ENCODE results near the gene RRAS2.
"Not testable (repeated sequence)": the region's sequence is repeated elsewhere in the genome, so short reads cannot be mapped to it uniquely, and the experiment has no call there.

The RRAS2 gene

DNA sequence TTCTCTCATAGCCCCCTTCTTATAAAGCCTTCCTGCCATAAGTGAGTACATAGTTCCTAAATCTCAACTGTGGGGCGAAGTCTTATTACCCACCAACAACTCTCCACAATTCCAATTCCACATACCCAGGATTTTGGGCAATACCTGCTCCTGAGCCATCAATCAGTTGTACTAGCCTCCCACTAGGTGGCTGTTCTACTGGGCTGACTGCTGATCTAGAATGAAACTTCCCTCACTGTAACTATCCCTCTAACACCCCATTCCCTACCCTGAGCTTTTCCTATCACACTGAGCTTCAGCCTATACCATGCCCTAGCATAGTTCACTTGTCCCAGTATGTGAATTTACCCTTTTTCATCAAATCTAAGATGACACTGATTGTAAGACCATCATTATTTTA, 52.5 kb downstream of the RRAS2 start:
- DNase-seq (ENCODE audit: low read depth in 2 of 2), result no peak

DNA sequence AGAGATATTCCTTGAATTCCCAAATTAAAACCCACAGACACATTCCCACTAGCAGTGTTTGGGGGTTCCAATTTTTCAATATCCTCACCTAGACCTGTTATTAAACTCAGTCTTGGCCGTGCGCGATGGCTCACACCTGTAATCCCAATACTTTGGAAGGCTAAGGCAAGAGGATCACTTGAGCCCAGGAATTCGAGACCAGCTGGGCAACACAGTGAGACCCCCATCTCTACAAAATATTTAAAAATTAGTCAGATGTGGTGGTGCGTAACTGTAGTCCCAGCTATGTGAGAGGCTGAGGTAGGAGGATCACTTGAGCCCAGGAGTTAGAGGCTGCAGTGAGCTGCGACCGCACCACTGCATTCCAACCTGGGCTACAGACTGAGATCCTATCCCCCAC, 53.3 kb downstream of the RRAS2 start:
- no peak for DNase-seq (ENCODE audit: low read depth in 2 of 2)

DNA sequence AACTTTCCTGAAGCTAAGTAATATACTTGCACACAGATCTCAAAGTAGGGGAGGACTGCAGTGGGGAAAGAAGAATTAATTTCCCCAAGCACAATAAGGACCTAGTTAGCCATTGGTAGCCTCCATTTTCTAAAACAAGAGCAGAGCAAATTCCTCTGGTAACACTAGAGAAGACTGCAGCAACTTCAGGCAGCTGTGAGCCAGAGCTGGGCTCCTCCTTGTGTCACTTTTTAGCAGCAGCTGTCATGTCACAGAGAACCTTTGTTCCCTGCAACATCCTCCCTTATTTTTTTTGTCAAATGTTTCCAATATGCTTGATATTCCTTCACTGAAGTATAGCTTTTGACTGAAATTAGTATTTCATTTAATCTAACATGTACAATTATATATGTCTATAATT, 54.4 kb downstream of the RRAS2 start:
- no peak for DNase-seq (ENCODE audit: low read depth in 2 of 2)

DNA sequence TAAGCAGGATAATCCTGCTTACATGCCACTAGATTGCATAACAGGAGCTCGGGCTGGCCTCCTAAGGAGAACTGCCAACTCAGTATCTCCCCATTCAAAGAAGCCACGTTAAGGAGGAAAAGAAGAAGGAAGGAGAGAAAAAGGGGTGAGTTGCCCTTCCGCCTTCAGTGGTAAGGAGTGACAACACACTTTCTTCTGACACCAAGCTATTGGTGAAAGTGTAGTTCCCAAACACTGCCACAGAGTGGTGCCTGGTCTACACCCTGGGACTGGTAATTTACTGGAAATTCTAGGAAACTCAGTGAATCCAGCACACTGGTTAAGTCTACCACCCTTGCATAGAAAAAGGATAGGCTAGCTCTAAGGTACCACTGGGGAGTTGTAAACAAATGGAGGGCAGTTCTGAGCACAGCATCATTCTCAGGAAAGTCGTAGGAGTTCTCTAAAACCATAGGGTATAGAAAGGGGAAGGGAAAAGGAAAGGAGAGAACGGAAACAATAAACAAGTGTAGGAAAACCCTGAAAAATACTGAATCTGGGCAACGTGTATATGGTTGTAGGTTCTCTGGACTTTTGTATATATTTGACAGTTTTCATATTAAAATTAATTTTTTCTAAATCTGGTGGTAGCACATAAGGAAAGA, 58.2 kb downstream of the RRAS2 start:
- DNase-seq (ENCODE audit: low read depth in 2 of 2), result peak; percentile 26 to 38

DNA sequence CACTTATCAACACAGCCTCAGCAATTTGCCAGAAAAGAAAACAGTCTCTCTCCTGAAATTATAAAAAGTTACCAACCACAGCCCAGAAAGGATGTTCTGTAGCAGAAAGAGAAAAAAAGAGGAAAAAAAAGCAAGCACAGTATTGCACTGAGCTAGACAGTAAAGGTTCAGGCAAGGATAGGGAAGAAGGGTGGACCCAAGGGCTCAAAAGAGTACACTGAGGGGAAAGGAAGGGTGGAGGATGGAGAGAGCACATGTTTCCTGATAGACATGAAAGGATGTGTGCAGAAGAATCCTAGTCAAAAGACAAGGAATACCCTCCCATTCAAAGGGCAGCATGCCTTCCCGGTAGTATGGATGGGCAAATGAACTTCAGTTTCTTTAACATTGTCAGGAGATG, 59.1 kb downstream of the RRAS2 start:
- DNase-seq (ENCODE audit: low read depth in 2 of 2), result no peak

DNA sequence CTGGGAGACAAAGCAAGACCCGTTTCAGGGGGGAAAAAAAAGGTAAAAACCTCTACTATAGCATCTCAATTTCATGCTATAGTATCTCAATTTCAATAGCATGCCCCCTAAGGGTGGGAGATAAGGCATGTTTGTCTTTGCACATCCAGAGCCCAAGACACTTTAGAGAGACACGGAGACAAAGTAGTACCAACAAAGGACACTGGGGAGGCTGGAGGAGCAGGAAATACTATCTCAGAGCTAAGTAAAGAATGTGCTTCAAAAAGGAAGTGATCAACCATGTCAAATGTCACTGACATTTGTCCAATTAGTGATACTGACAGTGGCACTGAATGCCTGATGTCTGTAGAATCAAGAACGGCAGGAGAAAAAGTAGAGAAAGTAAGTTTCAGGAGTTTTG, 68.6 kb downstream of the RRAS2 start:
- DNase-seq (ENCODE audit: low read depth in 2 of 2), result no peak

DNA sequence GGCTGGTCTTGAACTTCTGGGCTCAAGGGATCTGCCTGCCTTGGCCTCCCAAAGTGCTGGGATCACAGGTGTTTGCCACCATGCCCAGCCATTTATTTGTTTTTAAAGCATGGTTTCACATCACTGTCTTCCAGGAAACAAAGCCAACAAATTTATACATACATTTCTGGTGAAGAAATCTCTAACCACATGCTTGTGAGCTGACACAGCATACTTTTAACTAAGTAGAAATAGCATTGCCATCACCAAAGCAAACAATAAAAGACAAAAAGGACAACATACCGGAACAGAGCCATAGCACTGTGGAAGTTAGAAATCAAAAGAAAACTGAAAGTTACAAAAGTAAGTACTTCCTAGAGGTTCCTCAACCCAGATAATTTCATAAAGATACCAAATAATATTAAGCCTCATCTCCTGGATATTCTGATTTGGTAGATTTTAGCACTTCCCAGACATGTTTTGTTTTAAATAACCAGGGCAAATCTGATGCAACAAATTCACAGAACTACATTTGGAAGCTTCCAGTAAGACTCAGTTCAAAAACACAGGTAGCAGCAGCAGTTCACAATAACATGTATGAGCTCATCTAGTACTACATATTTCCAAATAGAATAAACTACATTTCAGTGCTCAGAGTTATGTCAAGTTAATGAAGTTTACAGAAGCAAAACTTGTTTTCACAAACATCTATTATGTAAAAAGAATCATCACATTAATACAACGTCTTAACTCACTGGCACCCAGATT, 70.6 kb downstream of the RRAS2 start:
- no peak for DNase-seq (ENCODE audit: low read depth in 2 of 2)

DNA sequence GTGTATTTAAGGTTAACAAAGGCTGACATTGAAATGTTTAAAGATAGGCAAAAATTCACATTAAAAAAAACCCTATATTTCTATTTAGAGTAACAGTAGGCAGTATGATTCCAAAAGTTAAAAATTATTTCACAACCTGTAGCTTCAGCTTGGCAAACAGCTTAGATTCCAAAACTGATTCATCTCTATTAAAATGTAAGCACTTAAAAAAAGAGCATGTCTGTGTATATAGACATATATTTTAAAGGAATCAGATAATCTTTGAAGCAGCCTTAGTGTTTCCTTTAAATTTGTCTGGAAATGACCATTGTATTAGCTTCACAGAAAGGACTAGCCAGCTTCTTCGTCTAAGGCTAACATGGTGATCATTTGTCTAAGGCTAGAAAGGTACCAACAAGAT, 80.1 kb downstream of the RRAS2 start:
- not testable (repeated sequence) for DNase-seq (ENCODE audit: low read depth in 2 of 2)

DNA sequence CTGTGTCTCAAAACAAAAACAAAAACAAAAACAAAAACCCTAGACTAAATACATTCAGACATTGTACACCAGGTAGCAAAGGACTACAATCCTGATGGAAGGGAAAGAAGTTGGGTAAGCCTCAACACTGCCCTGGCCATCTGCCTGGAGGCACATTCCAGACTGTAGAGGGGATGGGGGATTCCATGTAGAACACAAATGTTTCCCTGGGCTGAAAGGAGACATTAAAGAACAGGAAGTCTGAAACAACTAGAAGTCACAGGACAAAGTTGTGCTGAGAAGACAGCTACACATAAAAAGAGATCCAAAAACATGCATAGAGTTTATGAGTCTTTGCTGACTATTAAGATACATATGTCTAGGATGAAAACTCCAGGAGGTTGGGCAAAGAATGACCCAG, 83.9 kb downstream of the RRAS2 start:
- DNase-seq (ENCODE audit: low read depth in 2 of 2), result no peak

DNA sequence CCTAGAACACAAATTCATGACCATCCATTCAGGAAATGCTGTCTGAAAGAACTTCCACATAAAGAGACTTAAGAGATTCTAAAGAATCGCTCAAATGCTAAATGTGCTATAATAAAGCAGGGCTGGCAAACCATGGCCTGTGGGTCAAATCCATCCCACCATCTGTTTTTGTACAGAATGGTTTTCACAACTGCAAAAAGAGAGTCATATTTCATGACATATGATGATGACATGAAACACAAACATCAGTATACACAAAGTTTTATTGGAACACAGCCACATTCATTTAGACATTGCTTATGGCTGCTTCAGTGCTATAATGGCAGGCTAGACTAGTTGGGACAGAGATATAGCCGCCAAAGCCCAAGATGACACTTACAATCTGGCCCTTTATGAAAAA, 85.1 kb downstream of the RRAS2 start:
- DNase-seq (ENCODE audit: low read depth in 2 of 2), result no peak

DNA sequence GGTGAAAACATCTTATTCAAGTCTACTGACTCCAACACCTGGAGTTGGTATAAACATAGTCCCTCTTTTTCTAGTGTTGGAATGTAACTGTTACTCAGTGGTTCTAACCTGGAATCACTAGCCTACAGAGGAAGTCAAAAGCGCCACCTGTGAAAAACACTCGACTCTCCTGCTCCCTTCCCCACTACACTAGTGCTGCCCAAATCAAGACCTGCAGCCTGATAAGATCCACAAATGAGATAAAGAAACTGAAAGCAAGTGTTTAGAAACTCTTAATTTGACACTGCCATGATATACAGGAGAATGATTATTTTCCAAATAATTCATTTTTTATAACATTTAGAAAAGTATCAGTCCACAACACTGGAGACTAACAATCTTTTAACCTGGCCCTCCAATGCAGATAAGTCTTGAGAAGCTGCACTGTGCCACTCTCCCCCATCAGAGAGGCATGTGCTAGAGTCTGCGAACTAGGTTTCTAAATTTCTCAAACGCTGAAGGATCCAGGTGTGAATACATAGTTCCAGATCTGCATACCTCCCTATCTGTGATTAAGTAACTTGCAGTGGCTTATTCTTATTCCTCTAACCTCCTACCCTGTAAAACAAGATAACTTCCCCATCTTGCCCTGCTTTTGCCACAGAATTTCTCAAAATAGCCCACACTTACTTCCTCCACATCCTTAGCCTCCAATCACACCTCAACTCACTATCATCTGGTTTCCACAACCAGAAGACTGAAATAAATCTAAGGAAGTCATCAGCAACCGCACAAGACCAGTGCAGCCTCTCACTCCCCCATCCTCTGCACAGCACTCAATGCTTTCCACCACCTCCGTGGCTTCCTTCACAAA, 88.1 kb downstream of the RRAS2 start:
- no peak for DNase-seq (ENCODE audit: low read depth in 2 of 2)

DNA sequence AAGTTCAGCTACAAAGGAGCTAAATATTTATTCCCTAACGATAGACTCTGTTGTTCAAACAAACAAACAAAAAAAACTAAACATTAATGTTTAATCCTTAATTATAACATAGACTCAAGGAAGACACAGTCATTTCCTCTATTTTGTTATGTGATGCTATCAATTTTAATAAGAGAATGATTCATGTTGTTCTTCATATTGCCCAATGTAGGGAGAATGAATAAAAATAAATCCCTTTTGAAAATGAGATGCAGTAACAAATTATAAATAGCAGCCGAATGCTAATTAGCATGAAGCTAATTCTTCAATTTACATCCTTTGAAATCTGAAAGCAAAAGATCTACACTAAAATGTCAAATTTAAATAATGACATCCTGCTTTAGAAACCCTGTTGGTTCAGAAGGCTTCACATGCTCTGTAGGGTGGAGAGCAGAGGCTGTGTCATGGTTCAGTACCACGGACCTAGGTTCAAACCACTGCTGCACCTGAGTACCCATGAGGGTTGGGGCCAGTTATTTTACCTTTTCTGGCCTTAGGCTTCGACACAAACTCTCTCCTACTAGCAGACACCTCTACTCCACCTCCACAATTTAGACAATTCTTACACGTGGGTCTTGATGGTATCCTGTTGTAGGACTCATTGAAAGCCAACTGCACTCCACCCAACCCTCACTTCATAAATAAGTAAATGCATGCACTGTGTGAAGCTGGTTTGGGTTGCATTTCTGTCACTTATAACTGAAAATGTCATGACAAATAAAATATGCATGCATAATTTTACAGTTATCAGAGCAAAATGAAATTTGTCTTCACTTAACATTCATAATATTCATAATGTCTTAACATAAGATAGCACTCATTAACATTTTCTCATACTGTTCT, 89.0 kb downstream of the RRAS2 start:
- no peak for DNase-seq (ENCODE audit: low read depth in 2 of 2)

DNA sequence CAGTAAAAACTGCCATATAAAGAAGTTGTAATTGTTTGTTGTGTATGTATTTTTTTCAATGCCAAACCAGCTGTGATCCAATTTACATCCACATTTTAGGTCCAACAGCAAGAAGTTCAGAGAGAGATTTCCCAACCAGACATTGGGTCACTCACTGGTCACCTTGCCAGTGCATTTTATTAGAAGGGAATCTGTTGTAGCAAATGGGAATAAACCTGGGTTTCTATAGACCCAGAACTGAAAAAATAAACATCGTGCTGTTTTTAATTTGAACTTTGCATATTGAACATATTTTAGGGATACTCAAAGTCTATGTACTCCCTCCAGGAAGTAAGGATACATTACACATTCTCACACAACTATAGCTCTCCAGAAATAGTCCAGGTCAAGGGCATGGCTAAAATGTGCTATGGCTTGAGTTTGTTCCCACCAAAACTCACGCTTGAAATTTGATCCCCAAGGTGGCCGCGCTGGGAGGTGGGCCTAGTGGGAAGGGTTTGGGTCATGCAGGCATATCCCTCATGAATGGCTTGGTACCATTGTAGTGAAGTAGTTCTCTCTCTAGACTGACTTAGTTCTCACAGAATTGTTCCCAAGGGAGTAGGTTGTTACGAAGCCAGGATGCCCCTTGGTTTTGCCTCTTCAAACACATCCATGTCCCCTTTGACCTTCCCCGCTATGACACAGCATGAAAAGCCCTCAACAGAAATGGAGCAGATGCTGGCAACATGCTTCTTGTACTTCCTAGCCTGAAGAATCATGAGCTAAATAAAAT, 90.9 kb downstream of the RRAS2 start:
- no peak for DNase-seq (ENCODE audit: low read depth in 2 of 2)

DNA sequence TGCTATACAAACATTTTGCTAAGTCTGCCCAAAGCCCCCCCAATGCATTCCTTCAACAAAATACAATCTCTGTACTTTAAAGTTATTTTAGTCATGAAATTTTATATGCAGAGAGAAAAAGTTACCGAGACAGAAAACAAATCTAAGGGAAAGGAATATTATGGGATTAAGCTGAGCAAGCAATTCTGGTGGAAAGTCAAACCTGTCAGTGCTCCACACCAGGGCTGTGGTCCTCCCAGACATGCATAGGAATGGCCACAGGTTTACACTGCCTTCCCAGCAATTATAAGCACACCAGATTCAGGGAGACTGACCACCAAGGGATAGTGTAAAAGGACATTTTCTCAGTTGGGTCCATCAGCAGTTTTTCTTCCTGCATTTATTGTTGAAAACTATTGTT, 92.4 kb downstream of the RRAS2 start:
- no peak for DNase-seq (ENCODE audit: low read depth in 2 of 2)

DNA sequence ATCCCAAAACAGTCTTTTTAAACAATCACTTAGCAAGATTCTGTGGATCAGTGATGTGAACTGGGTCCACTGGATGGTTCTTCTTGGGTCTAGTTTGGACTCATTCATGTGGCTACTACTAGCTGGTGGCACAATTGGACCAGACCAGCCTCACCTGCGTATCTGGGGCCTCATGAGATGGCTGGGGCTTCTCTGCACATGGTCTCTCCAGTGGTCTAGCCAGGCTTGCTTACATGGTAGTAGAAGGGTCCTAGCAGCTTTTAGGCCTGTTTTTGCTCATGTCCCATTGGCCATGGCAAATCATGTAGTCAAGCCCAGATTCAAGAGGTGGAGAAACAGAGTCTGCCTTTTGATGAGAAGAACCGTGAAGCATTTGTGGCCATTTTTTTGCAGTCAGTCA, 94.0 kb downstream of the RRAS2 start:
- DNase-seq (ENCODE audit: low read depth in 2 of 2), result no peak

DNA sequence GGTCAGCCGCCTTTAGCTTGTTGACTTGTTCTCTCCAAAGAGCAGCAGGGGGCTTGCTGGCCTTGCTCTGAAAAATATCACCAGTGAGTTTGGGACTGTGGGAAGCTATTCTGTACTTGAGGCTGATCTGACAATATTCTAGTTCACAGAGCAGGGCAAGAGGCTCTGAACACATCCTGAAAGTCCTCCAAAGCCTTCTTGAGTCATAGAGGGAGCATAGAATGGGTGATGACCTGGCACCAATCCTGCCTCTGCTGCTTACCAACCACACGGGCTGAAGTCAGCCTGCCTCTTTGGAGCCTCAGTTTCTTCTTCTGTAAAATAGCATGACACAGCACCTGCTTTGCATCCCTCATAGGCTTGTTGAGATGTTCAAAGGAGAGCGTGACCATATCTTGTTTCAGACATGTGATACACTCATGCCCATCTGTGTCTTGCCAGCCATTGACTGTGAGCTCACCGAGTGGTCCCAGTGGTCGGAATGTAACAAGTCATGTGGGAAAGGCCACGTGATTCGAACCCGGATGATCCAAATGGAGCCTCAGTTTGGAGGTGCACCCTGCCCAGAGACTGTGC, 96.6 kb downstream of the RRAS2 start:
- DNase-seq (ENCODE audit: low read depth in 2 of 2), result no peak

DNA sequence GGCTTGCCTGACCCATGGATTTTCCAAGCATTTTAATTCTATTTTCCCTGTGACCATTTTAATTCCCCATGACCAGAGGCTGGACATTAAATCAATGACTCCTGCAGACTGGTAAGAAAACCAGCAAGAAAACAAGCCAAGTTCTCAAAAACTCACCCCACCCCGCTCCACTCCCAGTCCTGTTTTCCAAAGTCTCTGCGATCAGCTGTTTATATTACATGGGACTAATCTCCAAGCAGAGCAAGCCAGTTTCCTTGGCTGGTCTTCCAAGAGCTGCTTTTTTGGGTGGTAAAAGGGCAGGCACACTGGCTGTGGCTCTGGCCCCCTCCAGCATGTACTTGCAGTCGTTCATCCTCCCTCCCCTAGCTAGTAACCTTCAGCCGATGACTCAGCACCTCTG, 97.9 kb downstream of the RRAS2 start:
- DNase-seq (ENCODE audit: low read depth in 2 of 2), result no peak

DNA sequence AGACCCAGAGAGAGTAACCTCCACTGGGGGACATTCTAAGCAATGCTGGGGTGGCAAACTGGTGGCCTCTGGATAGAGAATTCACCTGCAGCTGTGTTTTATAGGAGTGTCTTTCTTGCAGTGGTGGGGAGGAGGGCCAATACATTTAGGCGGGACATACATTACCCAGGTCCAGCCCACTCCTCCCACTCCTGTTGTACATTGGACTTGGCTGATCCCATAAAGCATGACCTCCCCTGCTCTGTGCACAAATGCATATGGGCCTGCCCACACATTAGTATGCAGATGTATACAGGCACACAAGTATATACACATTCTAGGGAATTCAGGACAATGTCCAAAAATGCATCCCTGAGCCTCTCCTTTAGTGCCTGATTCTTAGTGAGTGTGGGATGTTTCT, 99.1 kb downstream of the RRAS2 start:
- DNase-seq (ENCODE audit: low read depth in 2 of 2), result no peak

DNA sequence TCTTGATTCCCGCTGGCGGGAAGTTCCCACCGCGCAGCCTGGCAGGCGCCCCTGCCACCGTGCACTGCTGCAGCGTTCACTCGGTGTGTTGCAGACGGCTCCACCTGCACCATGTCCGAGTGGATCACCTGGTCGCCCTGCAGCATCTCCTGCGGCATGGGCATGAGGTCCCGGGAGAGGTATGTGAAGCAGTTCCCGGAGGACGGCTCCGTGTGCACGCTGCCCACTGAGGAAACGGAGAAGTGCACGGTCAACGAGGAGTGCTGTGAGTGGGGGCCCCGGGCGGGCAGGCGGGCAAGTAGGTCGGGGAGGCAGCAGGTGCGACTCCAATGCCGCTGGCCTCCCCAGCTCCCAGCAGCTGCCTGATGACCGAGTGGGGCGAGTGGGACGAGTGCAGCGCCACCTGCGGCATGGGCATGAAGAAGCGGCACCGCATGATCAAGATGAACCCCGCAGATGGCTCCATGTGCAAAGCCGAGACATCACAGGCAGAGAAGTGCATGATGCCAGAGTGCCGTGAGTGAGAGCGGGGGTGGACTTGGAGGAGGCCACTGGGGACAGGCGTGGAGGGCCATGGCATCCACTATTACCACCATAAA, 99.7 kb downstream of the RRAS2 start:
- no peak for DNase-seq (ENCODE audit: low read depth in 2 of 2)

DNA sequence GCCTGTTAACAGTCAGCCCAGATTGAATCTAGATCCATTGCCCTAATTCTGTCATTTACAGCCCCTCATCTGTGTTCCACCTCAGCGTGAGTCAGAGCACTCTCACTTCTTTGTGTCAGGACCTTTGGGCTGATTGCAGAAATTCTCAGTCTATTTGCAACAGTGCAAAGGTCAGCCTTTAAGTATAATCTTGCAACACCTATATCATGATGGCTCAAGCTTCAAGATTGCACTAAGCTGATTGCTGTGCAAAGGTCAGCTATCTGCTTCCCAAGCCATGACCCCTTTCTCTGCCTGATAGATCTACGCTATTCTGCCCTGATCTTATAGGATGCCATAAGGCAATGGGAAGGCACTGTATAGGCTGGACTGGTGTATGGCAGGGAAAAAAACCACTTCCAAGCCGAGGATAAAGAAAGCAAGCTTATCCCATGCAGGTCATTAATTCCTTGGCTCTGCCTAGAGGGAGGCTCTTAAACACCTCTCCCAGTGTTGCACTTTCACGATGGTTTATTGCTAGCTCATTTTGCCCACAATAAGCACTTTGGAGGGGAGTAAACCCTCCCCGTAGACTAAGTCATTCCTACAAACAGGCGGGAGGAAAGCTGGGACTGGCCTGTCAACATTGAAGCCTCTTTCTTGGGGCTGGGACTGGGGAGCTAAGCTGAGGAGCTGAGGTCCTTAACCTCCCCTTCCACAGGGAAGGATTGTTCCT, 100.6 kb downstream of the RRAS2 start:
- no peak for DNase-seq (ENCODE audit: low read depth in 2 of 2)

Data from stimulated activated CD8-positive, alpha-beta memory T cell treated with anti-CD3 and anti-CD28 coated beads, Interleukin-7, amount 100 ng/mL, for 4 hours (primary cell).